WTC11 (cell line): ENCODE results near the gene ZNF217.

Source experiments
- CTCF ChIP-seq: fragments of 200-600 bp; IDR thresholded peaks from 2 replicates; pipeline ENCODE4 v1.8.0; 2022; ENCODE audit warnings: antibody characterized with exemption
- E2F1 ChIP-seq: sonication (generic); formaldehyde crosslinking; IDR thresholded peaks from 2 replicates; pipeline ENCODE4 v1.8.0; 2022; ENCODE audit warnings: mild to moderate bottlenecking, missing genetic modification reagents

- no peak for TF ChIP-seq CTCF
- no peak for TF ChIP-seq E2F1 (CRISPR knock-in tag)
Observed at GRCh38 chr20:53524589-53525312, 68.9 kb downstream of the ZNF217 start.
